HG03039 (cell line): ENCODE measurements around the gene ALCAM.

Source experiments
- ATAC-seq: cut with Tn5 transposase; IDR thresholded peaks from one replicate; pipeline ENCODE4 v1.9.1; 2021; ENCODE audit warnings: mild to moderate bottlenecking, moderate library complexity; ENCODE audit not compliant: unreplicated experiment

Gene ALCAM

DNA sequence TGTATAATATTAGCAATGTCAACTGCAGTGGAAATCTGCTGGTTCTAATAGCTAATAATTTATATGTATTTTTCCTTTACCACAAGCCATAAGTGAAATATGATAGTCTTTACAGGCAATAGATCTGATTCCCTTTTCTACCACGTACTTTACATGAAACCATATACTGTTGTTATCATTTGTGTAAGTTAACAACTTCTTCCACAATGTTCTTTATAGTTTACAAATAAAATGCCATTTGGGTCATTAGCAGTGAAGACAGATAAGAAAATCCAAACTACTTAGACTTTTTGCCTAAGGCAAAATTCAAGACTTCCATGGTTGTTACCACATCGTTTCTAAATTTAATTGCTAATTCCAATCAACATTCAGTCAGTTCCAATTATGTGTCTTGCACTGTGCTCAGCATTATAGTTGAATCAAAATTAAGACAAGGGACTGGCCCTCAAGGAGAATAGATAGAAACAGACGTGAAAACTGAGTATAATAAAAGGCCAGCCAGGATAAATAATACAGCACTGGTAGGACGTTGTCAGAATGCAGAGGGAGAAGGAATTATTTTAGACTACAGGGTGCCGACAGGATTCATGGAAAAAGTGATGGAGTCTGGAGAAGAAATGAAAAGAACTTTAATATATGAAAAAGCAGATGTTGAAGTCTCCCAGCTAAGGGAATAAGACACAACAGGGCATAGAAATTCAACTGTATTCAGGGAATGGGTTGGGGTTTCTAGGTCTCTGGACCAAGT is 249.8 kb downstream of the ALCAM start:
- no peak for ATAC-seq

DNA sequence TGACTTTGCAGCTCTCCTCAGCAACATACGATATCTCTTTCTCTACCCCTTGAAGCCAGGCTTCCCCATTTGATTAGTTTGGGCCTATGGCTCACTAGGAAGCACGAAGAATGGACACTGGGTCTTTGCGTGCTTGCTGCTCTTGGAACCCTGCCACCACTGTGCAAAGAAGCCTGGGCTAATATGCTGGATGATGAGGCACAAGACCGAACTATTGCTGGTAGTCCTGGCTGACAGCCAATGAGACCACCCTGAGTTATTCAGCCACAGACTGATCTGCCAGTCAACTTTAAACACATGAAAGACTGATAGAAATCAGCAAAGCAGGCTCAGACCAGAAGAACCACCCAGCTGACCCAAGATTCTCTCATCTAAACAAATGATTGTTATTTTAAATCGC is 251.8 kb downstream of the ALCAM start:
- ATAC-seq = no peak

DNA sequence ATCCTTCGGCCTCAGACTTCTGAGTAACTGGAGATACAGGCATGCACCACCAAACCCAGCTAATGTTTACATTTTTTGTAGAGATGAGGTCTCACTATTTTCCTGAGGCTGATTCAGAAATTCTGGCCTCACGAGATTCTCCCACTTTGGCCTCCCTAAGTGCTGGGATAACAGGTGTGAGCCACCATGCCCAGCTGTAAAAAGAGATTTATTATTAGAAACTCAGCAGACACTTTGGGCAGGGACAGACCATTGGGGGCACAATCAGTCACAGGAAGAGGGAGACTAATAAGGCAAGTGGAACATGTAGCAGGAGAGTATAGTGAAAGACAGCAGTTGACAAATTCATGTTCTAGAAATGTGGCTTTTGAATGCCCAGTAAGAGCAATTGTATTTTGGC is 252.9 kb downstream of the ALCAM start:
- no peak for ATAC-seq

DNA sequence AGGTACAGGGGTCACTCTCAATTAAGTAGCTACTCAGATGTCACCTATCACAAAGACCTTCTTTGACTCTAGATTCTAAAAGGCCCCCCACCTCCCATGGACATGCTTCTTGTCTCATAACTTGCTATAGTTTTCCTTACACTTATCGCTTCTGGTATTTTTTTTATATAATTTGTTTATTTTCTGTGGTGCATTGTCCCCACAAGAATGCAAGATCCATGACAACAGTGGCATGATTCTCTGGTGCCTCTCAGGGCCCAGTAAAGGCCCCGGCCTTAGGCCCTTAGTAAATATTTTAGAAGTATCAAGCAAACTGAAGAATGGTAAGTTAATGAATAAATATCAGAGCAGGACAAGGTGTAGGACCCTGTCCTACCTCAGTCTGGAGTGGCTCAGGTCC is 253.5 kb downstream of the ALCAM start:
- no peak for ATAC-seq

DNA sequence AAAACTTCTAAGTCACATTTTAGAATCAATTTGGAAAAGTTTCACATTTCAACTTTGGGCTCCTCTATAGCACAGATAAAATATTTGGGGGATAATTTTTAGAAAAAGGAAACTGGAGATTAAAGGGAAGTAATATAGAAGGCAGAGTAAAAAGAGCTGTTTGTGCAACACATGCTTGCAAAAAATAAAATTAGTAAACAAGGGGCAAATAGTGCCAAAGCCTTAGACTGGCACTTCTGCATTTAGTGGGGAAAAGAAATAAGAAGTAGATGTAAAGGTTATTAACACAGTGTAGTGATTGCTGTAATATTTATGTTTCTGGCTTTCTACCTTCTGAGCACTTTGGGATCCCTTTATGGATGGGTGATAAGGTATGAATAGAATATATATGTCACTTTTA is 255.5 kb downstream of the ALCAM start:
- no peak for ATAC-seq
